HEK293 (cell line): ENCODE measurements around the gene WDHD1.

Experiments used
- ZNF133 ChIP-seq: fragments of 450-650 bp; formaldehyde crosslinking; IDR thresholded peaks from 2 replicates; pipeline ENCODE4 v1.5.1; 2016; ENCODE audit warnings: missing biosample characterization, missing genetic modification characterization
- TF ChIP-seq, protein P1 (sequence below): fragments of 450-650 bp; formaldehyde crosslinking; IDR thresholded peaks from 2 replicates; pipeline ENCODE4 v1.5.1; 2016; ENCODE audit warnings: missing biosample characterization, missing genetic modification characterization
- TF ChIP-seq, protein P2 (sequence below): fragments of 450-650 bp; formaldehyde crosslinking; IDR thresholded peaks from 2 replicates; pipeline ENCODE4 v1.5.1; 2016; ENCODE audit warnings: missing biosample characterization, missing genetic modification characterization

DNA sequence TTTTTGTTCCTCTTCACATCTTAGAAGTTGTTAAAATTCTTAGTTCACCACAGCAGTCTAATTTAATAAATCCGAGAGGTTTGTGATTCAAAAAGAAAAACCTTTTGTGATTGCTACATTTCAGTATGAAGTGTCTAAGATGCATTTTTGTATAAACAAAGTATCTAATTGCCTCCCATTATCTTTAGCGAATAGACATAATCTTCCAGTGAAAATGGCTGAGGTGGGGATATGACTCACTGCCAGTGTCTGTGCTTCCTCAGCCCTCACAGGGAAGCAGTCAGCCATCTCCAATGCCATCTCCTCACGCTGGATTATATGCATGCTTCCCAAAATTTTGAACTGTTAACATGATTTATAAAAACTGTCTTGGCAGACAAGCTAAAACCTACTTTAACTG is 131.9 kb downstream of the WDHD1 start:
- TF ChIP-seq ZNF133 (tag by site-specific recombination): no peak
- TF ChIP-seq, protein P1, sequence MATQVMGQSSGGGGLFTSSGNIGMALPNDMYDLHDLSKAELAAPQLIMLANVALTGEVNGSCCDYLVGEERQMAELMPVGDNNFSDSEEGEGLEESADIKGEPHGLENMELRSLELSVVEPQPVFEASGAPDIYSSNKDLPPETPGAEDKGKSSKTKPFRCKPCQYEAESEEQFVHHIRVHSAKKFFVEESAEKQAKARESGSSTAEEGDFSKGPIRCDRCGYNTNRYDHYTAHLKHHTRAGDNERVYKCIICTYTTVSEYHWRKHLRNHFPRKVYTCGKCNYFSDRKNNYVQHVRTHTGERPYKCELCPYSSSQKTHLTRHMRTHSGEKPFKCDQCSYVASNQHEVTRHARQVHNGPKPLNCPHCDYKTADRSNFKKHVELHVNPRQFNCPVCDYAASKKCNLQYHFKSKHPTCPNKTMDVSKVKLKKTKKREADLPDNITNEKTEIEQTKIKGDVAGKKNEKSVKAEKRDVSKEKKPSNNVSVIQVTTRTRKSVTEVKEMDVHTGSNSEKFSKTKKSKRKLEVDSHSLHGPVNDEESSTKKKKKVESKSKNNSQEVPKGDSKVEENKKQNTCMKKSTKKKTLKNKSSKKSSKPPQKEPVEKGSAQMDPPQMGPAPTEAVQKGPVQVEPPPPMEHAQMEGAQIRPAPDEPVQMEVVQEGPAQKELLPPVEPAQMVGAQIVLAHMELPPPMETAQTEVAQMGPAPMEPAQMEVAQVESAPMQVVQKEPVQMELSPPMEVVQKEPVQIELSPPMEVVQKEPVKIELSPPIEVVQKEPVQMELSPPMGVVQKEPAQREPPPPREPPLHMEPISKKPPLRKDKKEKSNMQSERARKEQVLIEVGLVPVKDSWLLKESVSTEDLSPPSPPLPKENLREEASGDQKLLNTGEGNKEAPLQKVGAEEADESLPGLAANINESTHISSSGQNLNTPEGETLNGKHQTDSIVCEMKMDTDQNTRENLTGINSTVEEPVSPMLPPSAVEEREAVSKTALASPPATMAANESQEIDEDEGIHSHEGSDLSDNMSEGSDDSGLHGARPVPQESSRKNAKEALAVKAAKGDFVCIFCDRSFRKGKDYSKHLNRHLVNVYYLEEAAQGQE (tag by site-specific recombination): no peak
- TF ChIP-seq, protein P2, sequence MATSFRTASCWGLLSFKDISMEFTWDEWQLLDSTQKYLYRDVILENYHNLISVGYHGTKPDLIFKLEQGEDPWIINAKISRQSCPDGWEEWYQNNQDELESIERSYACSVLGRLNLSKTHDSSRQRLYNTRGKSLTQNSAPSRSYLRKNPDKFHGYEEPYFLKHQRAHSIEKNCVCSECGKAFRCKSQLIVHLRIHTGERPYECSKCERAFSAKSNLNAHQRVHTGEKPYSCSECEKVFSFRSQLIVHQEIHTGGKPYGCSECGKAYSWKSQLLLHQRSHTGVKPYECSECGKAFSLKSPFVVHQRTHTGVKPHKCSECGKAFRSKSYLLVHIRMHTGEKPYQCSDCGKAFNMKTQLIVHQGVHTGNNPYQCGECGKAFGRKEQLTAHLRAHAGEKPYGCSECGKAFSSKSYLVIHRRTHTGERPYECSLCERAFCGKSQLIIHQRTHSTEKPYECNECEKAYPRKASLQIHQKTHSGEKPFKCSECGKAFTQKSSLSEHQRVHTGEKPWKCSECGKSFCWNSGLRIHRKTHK (tag by site-specific recombination): no peak
